AG09319 (cell line): ENCODE measurements around the gene ASNSD1.
"Not testable (repeated sequence)": the region's sequence is repeated elsewhere in the genome, so short reads cannot be mapped to it uniquely, and the experiment has no call there.

ENCODE experiments used
- DNase-seq: peaks from one replicate; pipeline ENCODE4 v3.0.0-alpha.2; 2010; ENCODE audit warnings: low read depth; ENCODE audit errors: extremely low read depth
- CTCF ChIP-seq: IDR thresholded peaks from 2 replicates; pipeline ENCODE4 v1.5.1; 2011; ENCODE audit warnings: low read depth, mild to moderate bottlenecking, inconsistent platforms, low read length, moderate library complexity

ASNSD1 gene

GRCh38 chr2:189646521-189646920, 14.7 kb upstream of the ASNSD1 start:
- DNase-seq: no peak
- TF ChIP-seq CTCF: no peak

- no peak for TF ChIP-seq CTCF
- peak; percentile 23 for DNase-seq
These were observed 12.3 kb upstream of the ASNSD1 start for GRCh38 chr2:189648846-189649509.

- no peak for TF ChIP-seq CTCF
- no peak for DNase-seq
These were observed 10.0 kb upstream of the ASNSD1 start for GRCh38 chr2:189651284-189651683.

- DNase-seq: not testable (repeated sequence)
These were observed 7.8 kb upstream of the ASNSD1 start for GRCh38 chr2:189653464-189653863.

GRCh38 chr2:189654641-189655040, 6.6 kb upstream of the ASNSD1 start:
- no peak for DNase-seq
- no peak for TF ChIP-seq CTCF

- TF ChIP-seq CTCF: no peak
- no peak for DNase-seq
These were observed 3.4 kb upstream of the ASNSD1 start for GRCh38 chr2:189657867-189658266.

GRCh38 chr2:189658306-189659212, 2.7 kb upstream of the ASNSD1 start:
- DNase-seq: no peak
- no peak for TF ChIP-seq CTCF

- no peak for TF ChIP-seq CTCF
- no peak for DNase-seq
These were observed 1.5 kb upstream of the ASNSD1 start for GRCh38 chr2:189659734-189660133.
